Measurements from ENCODE around the gene MAP7. TPM values are rescaled to one million over a fixed set of nuclear protein-coding genes. Genes with fewer than 3 reads are reported as not detected.

The MAP7 gene
- total and polyA plus RNA-seq, 11 donors, result 0.86 to 3.2 (median 2.1) TPM

DNA sequence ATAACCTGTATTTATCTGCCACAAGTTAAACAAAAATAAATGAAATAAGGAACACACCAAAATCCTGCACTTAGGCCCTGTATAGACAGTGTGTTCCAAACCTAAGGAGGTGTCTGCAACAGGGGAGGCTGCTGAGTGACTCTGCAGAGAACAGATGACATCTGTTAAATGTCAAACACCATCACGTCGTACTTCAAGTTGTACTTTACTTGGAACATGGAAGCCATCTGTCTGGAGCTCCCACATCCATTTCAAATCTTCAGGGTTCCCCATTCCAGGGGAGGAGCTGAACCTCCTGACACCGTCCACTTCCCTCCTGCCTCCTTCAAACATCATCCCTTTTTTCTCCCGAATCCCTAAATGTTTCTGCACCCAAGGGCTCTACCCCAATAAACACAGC is 1.8 kb upstream of the MAP7 start:
- TF ChIP-seq POLR2A (IDR thresholded peaks at IDR 0.05), result no peak
- TF ChIP-seq CTCF (IDR thresholded peaks at IDR 0.05), result no peak
- DNase-seq (no peak), ATAC-seq (no peak)
- no peak overlapping the region for H3K27ac ChIP-seq
- intact Hi-C loops (cut with DNase I), result loop anchor here in 1 of 10 donors (10.0 kb wide), 1 partner anchor 1047 kb away; no protein-coding TSS in a partner anchor
- H3K4me3 ChIP-seq, result no peak overlapping the region
- H3K4me1 ChIP-seq, result peaks cover 0 to 22% (median 14%) of the 10 kb centered on the region in 12 donors
- 51 to 63% (median 60%) methylated on average over 4 of the region's 4 CpGs for WGBS, 4 donors
- peaks cover 0 to 44% (median 6%) of the 10 kb centered on the region in 9 donors for H3K27me3 ChIP-seq
- H3K9me3 ChIP-seq, result no peaks in the 10 kb centered on the region
- peaks cover 0 to 21% (median 5%) of the 10 kb centered on the region in 9 donors for H3K36me3 ChIP-seq

DNA sequence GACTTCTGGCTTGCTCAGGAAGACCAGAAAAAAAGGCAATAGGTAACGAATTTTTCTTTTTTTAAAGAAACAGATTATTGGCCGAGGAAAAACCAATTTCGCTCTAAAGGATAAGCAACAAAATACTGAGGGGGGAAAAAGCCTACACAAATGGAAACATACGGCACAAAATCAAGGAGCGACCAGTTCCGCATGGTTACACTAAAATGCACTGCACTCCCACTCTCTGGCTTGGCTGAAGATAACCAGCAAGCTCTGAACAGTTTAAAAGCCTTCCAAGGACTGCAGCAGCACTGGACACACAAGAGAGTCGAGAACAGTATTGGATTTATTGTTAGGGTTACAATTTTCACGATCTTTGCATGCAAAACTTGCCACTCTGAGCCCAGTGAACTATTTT is 881 bp upstream of the MAP7 start:
- no peak for ATAC-seq
- no peak for TF ChIP-seq POLR2A (IDR thresholded peaks at IDR 0.05)
- no peak for TF ChIP-seq CTCF (IDR thresholded peaks at IDR 0.05)
- peaks cover 0 to 13% (median 4%) of the 10 kb centered on the region in 9 donors for H3K36me3 ChIP-seq
- no peak overlapping the region for H3K27ac ChIP-seq
- H3K27me3 ChIP-seq, result peaks cover 0 to 46% (median 6%) of the 10 kb centered on the region in 9 donors
- 58 to 64% (median 62%) methylated on average over 8 of the region's 8 CpGs for WGBS, 4 donors
- H3K4me3 ChIP-seq, result peak overlapping the region in 6 of 12 donors; percentile 80 to 91 (median 86)
- no peak for DNase-seq
- intact Hi-C loops (cut with DNase I), result loop anchor here in 1 of 10 donors (10.0 kb wide), 1 partner anchor 1046 kb away; no protein-coding TSS in a partner anchor
- peaks cover 0 to 22% (median 14%) of the 10 kb centered on the region in 12 donors for H3K4me1 ChIP-seq
- H3K9me3 ChIP-seq, result no peaks in the 10 kb centered on the region

GRCh38 chr6:136550045-136550329 is 235 bp downstream of the MAP7 start:
- peaks cover 0 to 22% (median 14%) of the 10 kb centered on the region in 12 donors for H3K4me1 ChIP-seq
- H3K27ac ChIP-seq, result peak overlapping the region in 2 of 12 donors; percentile 24 to 25
- DNase-seq, result peak in 1 of 5 donors; percentile 7
- H3K4me3 ChIP-seq, result peak overlapping the region; percentile 43 to 91 (median 81)
- peak in 3 of 4 donors; percentile 19 to 79 (median 77) for ATAC-seq
- intact Hi-C loops (cut with DNase I), result loop anchor here in 1 of 10 donors (10.0 kb wide), 1 partner anchor 1045 kb away; no protein-coding TSS in a partner anchor
- H3K9me3 ChIP-seq, result no peaks in the 10 kb centered on the region
- 0 to 1% (median 0%) methylated on average over 6 to 46 of the region's 46 CpGs for WGBS, 4 donors
- TF ChIP-seq POLR2A (IDR thresholded peaks at IDR 0.05), result no peak
- no peak for TF ChIP-seq CTCF (IDR thresholded peaks at IDR 0.05)
- peaks cover 0 to 5% (median 0%) of the 10 kb centered on the region in 9 donors for H3K36me3 ChIP-seq
- H3K27me3 ChIP-seq, result peaks cover 0 to 46% (median 6%) of the 10 kb centered on the region in 9 donors

GRCh38 chr6:136549300-136550044 is 750 bp downstream of the MAP7 start:
- Histone ChIP-seq H3K27ac (peak overlapping the region in 1 of 12 donors; percentile 24), H3K27me3 (peaks cover 0 to 46% (median 6%) of the 10 kb centered on the region in 9 donors), H3K4me3 (peak overlapping the region; percentile 43 to 91 (median 81)), H3K9me3 (no peaks in the 10 kb centered on the region), H3K36me3 (peaks cover 0 to under 1% (median 0%) of the 10 kb centered on the region in 9 donors), H3K4me1 (peaks cover 0 to 22% (median 14%) of the 10 kb centered on the region in 12 donors)
- DNase-seq (peak in 1 of 5 donors; percentile 65), ATAC-seq (peak in 3 of 4 donors; percentile 10 to 21 (median 14))
- no peak for TF ChIP-seq CTCF (IDR thresholded peaks at IDR 0.05)
- no peak for TF ChIP-seq POLR2A (IDR thresholded peaks at IDR 0.05)
- intact Hi-C loops (cut with DNase I), result loop anchor here in 3 of 10 donors (10.0 kb wide), 1 partner anchor 1045 kb away; no protein-coding TSS in a partner anchor
- 2 to 3% (median 2%) methylated on average over 32 to 42 of the region's 42 CpGs for WGBS, 4 donors

Measured in heart left ventricle (tissue), 16 donors.